Lower leg skin (tissue), 3 donors: ENCODE data around the gene AP1M2.

Experiments used
- POLR2A ChIP-seq, 2 donors: fragments of 450-650 bp; IDR thresholded peaks; one replicate each; pipeline ENCODE4 v1.6.1; 2016 to 2017; ENCODE audit warnings: antibody characterized with exemption in 2 of 2, mild to moderate bottlenecking in 1 of 2, moderate library complexity in 1 of 2
- TF ChIP-seq, protein P1 (sequence below), 3 donors: fragments of 450-650 bp; IDR thresholded peaks; one replicate each; pipeline ENCODE4 v1.5.1; 2016; ENCODE audit warnings: antibody characterized with exemption in 3 of 3, mild to moderate bottlenecking in 3 of 3, moderate library complexity in 2 of 3

DNA sequence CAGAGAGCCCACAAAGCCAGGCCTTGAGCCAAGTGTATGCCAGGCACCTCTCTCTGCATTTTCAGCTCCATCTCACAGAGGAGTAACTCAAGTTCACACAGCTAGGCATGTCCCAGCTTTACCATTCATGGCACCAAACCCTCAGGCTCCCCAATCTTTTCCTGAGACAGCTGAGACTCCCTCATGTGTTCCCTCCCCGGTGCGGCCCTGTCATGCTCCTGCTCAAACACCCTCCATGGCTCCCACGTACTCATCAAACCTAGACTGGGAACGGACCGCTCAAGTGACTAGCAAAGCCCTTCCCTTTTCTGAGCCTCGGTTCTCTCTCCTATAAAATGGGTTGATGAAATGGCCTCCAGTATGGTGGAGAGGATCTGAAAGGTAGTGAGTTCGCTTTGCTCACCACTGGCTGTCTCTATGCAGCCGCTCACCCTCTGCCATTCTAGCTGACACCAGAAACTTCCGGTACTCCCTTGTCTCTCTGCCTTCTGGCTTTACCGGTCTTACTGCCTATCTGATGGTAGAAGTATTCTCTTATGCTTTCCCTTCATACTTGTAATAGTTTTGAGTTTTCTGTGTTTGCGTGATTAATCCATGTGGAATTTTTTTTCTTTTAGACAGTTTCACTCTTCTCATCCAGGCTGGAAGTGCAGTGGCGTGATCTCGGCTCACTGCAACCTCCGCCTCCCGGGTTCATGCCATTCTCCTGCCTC lies 30.5 kb upstream of the AP1M2 start:
- TF ChIP-seq, protein P1, sequence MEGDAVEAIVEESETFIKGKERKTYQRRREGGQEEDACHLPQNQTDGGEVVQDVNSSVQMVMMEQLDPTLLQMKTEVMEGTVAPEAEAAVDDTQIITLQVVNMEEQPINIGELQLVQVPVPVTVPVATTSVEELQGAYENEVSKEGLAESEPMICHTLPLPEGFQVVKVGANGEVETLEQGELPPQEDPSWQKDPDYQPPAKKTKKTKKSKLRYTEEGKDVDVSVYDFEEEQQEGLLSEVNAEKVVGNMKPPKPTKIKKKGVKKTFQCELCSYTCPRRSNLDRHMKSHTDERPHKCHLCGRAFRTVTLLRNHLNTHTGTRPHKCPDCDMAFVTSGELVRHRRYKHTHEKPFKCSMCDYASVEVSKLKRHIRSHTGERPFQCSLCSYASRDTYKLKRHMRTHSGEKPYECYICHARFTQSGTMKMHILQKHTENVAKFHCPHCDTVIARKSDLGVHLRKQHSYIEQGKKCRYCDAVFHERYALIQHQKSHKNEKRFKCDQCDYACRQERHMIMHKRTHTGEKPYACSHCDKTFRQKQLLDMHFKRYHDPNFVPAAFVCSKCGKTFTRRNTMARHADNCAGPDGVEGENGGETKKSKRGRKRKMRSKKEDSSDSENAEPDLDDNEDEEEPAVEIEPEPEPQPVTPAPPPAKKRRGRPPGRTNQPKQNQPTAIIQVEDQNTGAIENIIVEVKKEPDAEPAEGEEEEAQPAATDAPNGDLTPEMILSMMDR (IDR thresholded peaks at IDR 0.05): no peak
- no peak for TF ChIP-seq POLR2A (IDR thresholded peaks at IDR 0.05)
